Islet precursor cell (in vitro differentiated cells): ENCODE data around the gene TJP1.
A peak's percentile ranks its signal among the peaks of the same experiment; 100 is the strongest.
"Not testable (repeated sequence)": the region's sequence is repeated elsewhere in the genome, so short reads cannot be mapped to it uniquely, and the experiment has no call there.

Experiments
- DNase-seq: peaks from one replicate; pipeline ENCODE4 v3.0.0-alpha.2; 2018

TJP1 gene

DNA sequence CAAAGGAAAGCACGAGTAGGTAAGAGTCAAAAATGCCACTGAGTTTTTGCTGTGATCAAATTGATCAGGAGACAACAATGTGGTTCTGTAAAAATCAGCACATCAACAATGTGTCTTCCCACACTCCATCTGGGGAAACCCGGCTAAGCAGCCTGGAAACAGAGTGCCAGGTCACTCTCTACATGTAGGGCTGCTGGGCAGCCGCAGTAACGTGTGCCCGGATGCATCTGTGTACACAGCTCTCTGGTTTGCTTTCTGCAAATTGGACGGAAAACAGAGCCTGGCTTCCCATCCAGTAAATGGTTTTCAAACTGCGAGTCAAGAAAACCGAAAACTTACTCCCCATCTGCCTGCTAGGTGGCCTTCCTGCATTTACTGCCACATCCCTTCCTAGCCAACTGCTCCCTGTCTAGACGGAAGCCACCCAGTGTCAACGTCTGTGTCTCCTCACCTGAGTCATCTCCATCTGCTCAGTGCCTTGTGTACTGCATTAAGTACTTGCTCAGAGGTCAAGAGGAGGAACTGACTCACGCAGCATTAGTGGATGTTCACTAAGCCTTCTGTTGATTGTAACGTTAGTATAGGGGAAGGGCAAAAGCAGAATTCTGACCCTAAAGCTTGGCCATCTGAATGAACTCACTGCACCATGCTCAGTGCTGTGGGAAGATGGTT lies 124.1 kb downstream of the TJP1 start:
- peak; percentile 96 for DNase-seq

DNA sequence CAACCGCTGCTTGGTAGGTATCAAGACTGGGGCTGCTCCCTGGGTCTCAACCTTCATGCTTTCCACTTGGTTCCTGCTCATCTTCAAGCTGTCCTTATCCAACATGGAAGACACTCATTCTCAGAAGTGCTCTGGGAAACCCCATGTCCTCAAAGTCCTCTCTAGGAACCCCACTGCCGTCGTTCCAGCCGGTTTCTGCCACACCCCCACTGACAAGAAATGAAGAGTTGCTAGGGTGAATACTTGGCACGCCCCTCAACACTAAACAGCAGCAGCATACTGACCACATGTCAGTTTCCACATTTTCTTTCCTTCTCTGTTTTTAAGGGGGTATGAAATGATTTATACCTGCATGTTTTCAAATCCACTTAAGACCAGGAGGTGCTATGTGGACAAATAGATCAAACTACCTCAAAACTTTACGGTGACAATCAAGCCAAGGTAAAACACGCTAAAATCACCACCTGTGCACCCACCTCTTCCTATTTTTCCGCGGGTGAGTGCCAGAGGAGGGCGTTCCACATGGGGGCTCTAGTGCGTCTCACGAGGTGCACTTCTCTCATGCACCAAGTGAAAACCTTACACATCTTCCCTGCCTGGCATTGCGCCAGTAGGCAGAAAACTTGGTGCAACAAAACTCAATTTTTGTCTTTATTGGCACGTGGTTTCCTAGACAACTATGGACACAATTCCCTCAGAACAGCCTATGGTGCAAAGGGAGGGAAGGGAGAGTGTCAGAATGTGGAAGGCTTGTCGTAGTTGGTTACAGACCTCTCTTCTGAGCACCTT lies 125.1 kb downstream of the TJP1 start:
- DNase-seq: no peak

DNA sequence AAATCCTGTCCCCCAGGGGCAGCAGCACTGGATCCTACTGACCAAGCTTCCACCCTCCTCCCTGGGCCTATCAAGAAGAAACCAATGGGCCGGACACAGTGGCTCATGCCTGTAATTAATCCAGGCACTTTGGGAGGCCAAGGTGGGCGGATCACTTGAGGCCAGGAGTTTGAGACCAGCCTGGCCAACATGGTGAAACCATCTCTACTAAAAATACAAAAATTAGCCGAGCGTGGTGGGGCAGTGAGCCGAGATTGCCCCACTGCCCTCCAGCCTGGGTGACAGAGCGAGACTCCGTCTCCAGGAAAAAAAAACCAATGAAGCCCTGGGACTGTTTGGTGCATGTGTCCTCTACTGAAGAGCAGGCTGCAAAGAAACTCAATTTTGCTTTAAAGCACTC lies 125.8 kb downstream of the TJP1 start:
- DNase-seq: not testable (repeated sequence)

DNA sequence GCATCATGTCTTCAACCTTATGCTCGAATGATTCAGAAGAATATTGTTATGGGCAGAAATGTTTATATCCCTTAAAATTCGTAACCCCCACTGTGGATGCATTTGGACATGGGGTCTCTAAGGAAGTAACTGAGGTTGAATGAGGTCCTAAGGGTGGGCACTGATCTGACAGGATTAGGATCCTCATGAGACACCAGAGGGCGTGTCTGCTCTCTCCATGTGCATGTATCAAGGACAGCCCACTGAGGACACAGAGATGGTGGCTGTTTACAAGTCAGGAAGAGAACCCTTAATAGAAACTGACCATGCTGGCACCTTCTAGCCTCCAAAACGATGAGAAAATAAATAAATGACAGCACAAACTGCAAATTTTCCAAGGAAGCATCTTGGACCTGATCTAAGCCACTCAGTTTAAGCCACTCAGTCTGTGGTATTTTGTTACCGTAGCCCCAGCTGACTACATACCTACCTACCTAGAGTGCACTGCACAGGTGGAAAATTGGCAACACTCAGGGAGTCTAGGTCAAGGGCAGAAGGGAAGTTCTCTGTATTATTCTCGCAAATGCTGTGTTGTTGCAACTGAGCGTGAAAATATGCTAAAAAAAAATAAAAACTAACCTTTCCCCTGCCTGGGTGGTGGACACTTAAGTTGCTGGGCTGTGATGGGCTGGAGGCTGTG lies 126.6 kb downstream of the TJP1 start:
- DNase-seq: no peak

DNA sequence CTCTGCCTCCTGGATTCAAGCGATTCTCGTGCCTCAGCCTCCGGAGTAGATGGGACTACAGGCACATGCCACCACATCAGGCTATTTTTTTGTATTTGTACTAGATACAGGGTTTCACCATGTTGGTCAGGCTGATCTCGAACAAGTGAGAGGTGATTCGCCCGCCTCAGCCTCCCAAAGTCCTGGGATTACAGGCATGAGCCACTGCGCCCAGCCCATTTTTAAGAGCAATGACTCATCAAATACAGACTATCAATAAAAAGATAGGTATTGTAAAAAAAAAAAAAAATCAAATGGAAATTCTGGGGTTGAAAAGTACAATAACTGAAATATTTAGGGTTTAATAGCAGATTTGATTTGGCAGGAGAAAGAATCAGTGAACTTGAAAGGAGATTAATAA lies 129.0 kb downstream of the TJP1 start:
- DNase-seq: no peak

DNA sequence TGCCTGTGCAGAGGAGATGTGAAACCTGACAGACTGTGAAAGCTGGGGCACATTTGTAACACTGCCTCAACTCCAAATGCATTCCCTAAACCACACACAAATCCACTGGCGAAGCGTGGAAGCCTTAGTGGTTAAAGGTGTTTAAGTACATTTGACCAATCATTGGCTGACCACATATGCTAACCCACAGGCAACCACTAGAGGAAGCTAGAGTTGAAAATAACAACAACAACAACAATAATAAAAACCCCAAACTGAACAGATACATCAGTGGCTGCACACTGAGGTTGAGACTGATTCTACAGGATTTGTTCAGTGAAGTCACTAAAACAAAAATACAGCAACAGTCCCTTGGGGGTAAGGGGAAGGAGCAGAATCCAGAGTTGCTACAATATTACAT lies 129.7 kb downstream of the TJP1 start:
- DNase-seq: no peak

DNA sequence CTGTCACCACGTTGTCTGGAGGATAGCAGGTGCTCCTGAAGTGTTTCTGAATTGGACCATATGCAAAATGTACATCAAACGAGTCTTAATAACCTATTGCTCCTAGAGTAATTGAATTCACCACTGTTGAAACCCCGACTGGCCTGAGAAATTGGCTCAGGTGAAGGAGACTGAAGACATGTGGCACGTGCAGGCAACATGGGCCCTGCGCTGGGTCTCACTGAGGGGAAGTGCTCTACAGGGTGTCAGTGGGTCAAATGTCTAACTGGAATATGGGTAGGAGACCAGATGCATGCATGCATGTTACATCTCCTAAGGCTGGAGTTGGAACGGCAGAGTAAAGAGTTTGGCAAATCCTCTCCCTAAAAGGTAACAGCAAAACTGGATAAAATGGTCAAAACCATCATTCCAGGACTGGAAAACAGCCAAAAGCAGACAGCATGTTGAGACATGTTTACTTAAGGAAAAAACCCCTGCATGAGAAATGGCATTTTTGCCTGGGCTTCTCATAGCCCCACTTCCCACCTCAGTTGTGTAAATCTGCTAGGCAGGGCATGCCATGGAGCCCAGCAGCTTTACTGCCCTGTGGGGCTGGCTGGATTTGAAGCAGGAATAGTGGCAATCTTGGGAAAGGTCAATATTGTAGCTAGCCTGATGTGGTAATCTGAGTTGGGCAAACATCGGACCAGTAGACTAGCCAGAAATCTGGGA lies 131.3 kb downstream of the TJP1 start:
- DNase-seq: no peak

DNA sequence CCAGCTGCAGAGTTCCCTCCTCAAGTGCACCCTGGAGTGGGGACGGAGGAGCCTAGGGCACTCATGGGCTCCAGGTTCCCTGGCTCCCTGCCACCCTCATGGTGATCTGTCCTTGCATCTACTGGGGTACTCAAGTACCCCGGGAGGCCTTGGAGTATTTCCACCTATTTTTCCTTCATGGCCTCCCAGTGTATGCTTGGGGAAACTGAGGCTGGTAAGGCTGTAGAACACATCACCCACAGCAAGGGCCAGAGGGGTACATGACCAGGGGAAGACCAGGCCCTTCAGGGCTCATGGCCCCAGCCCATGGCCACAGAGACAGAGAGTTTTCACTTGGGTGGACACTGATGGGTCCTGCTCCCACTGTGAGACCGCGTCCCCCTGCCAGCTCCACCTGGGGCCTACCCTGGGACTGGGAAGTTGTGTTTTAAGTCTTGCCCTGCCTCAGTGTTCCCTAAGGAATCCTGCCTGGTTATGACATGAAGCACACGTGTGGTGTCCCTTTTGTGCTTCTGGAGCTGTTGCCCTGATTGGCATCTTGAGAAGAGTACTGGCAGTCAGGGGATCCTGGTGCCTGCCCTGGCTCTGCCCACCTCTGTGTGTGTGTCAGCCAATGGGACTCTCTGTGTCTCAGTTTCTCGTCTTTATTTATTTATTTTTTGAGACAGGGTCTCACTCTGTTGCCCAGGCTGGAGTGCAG lies 132.8 kb downstream of the TJP1 start:
- no peak for DNase-seq

DNA sequence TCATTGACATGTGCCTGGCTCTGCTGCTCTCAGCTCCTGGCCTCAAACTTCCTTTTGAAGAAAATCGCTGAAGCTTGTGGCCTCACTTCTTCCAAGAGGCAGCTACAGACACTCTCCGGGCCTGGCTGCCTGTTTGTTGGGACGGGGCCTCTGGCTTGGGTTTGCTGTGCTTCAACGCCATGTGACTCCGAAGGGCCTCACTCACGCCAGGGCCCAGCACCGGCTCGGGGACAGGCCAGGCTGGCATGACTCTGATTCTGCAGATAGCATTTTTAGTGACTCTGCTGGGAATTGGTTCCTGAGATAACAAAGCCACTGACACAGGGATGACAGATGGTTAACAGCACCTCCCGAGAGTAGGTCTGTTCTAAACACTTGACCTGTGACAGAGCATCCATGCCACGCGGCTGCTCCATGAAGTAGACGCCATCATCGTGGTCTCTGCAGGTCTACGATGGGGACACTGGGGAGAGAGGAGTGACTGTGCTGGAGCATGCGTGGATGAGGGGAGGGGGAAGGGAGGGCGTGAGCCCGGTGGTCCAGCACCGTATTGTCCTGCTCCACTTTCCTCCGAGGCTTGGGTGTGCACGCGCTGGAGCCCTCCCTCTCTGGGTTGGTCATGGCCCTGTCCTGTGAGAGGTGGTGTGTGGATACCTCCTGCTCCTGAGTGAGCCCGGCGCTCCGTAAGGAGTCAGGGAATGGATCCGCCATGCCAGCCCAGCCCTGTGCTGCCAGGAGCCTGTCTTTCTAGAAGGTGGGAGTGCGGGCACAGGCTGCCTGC lies 133.6 kb downstream of the TJP1 start:
- DNase-seq: no peak

DNA sequence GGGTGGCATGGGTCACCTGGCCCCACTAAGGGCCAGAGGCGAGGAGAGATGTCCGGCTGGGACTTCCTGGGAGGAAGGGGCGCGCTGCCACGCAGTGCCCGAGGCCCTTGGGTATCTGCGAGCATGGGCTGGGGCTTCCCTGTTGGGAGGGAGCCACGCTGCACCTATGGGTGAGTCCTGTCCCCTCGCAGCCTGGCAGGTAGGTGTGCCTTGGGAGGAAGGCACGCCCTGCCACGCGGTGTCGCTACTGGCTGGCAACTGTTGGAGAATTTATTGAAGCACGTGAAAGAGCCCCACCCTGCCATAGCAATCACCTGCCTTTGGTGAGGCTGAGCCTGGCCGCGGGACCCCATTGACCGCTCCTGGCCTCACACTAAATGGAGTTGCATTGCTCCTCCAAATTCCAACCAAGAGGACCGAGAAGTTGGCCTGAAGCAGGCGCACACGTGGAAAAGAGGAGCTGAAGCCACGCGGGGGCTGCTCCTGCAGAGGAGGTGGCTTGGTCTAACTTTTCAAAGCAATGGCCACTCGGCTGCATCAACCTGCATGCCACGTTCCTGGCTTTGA lies 134.2 kb downstream of the TJP1 start:
- DNase-seq: peak; percentile 33

DNA sequence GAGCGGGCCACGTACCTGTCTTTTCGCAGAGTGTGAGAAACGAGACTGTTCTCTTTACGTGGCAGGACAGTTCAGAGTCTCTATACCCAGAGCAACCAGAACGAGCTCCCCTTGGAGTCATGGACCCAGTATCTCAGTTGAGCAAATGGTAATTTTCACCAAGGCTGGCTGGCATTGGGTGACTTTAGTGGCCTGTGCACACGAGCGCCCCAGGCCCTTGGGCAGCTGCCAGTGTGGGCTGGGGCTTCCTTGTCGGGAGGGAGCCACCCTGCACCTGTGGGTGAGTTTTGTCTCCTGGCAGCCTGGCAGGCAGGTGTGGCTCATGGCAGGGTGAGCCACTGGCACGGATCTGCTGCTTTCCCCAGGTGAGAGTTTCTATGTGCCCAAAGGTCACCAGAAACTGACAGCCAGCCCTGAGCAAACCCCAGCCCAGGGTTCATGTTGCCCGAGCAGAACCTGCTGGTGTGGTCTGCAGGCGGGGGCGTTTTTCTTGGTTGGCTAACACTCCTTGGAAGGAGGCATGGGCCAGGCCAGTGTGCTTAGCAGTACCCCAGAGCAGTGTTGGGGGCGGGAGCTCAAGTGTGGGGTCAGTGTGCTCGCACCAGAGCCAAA lies 135.0 kb downstream of the TJP1 start:
- peak; percentile 49 for DNase-seq

DNA sequence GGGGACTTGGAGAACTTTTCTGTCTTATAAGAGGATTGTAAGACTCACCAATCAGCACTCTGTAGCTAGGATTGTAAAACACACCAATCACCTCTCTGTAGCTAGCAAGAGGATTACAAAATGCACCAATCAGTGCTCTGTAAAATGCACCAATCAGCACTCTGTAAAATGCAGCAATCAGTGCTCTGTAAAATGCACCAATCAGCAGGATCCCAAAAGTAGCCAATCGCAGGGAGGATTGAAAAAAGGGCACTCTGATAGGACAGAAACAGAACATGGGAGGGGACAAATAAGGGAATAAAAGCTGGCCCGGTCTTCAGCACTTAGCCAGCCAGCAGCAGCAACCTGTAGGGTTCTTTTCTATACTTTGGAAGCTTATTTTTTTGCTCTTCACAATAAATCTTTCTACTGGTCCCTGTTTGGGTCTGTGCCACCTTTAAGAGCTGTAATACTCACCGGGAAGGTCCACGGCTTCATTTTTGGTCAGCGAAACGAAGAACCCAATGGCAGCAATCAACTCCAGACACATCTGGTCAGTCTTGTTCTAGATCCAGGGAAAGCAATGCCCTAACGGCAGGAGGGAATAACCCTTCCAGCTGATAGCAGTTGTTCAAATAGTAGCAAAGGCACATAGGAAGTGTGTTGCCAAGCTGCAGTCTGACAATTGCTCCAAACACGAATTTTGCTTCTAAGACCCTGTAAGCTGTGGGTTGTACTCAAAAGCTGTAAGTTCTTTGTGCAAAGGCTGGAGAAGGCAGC lies 135.6 kb downstream of the TJP1 start:
- DNase-seq: peak; percentile 37

DNA sequence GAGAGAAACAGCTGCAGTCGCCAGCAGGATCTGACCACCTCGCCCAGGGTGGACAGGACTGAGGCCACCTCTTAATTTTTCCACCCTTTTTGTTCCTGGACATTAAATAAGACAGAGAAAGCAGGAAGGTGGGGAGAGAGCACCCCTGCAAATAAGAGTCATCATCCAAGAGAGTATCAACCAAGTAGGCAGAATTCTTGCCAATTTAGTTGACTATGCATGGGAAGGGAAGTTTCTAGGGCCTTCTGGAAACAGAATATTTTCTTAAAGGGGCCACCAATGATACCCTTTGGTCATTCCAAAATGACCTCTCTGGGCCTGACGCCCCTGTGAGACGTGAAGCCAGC lies 136.2 kb downstream of the TJP1 start:
- peak; percentile 7 for DNase-seq

DNA sequence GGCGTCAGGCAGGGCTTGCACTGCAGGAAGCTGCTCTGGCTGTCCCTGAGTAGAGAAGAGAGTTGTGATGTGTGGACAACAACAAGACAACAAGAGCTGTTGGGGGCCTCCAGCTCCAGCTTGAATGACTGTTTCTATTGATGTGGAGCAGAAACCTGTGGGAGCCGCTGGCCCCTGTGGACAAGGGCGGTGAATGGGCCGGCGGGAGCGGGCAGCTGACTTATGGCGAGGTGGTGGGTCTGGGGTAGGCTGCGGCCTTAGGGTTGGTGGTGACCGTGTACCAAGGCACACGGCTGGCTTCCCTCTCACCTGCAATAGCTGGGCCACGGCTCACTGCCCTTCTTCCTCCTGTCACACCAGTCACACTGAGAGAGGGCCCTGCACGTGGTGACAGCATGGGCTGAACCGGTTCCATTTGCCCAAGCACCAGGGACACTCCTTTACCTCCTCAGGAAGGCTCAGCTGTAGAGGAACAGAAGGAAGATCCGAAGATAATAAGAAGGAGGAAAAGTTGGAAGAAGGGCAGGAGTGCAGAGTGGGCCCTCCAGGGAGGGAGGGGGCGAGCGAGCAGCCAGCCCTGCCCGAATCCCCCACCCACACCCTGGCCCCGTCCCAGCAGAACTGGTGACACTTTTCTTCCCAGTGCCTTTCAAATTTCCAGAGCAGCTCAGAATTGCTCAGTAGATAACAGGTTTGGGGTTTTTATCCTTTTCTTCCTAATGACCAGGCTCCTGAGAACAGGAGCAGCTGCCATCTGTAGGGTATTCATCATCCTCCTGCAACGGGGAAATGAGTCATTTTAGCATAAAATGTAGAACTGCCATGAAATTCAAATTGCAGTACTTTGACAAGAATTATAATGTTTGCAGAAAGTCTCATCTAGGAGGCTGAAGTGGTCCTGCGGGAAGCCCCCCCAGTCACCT lies 136.9 kb downstream of the TJP1 start:
- DNase-seq: no peak

DNA sequence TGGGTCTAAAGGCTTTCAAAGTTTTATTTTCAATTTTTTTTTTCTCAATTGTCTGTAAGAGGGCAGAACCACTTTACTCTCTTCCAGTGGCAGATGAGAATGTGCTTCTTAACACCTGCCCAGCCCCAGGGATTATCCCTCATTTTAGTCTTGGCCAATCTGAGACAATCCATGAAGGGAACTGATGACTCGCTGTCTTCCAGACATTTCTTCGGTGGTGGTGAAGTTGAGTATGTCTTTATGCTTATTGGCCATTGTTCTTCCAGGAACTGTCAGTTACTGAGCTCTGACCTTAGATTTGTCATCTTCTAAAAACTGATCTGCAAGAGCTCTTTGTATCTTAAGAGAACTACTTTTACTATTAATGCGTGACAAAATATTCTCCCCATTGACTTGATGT lies 139.5 kb downstream of the TJP1 start:
- no peak for DNase-seq

DNA sequence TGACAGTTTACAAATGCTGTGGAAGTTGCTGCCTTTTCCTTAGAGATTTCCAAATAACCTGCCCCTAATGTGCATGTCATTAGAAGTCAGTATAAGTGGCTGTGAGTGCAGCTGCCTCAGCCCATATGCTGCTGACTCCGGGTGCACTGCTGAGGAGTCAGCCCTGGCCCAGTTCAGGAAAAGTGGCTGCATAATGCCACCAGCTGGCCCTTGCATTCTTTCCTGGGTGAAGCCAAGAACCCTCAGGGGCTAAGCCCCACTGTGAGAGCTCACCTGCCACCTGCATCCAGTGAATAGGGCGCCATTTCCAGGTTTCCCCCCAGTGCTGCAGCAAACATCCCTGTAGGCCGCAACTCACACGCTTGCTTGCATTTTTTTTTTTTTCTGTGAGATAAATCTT lies 139.9 kb downstream of the TJP1 start:
- DNase-seq: no peak

DNA sequence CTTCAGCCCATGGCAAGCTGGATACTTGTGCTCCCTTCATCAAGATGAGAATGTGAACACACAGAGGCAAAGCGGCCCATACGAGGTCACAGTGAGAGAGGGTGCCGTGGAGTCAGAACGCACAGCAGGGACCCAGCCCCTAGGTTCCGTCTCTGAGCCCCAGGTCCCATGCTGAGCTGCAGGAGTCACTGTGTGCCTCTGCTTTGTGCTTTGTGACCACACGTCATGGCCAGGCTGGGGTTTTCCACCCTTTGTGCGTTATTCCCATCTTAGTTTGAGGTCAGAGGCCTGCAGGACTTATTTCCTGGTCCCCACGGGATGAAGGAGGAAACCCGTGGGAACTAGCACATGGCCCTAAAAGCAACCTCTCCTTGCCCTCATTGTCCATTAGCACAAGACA lies 140.3 kb downstream of the TJP1 start:
- DNase-seq: no peak

DNA sequence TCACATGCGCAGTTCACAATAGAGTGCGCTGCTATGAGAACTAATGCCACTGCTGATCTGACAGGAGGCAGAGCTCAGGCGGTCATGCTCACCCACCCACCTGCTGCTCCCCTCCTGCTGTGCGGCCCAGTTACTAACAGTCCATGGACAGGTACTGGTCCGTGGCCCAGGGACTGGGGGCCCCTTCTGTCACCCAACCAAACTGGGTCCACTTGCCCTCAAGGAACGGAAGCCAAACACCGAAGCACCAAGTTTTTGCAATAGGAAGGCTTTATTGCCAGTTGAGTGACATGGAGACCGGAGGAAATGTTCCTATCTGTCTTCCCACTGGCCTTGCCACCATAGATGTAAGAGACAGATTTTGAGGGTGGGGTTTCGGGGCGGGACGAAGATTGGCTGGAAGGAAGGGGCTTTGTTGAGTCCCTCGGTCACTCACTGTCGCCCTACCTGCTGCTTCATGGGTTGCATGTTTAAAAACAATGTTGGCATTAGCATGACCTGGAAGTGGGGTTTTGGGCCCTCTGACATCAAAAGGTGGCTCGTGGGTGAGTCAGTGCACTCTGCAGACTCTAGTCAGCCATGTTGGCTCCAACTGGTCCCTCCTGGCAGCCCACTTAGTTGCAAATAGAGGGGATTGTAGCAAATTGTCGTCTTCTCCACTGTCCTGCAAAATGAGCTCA lies 141.0 kb downstream of the TJP1 start:
- no peak for DNase-seq
